GM23338 (cell line): ENCODE results near the gene CNTNAP5. TPM values are rescaled to one million over a fixed set of nuclear protein-coding genes. Genes with fewer than 3 reads are reported as not detected.

Source experiments
- ATAC-seq: fragments of 200-7000 bp; cut with Tn5 transposase; 3 replicates; pipeline ENCODE4 v1.9.1; 2020
- DNase-seq: peaks from one replicate; pipeline ENCODE4 v3.0.0-alpha.2; 2015; ENCODE audit warnings: low spot score
- H2AFZ ChIP-seq: fragments of 200-600 bp; sonication (generic); 2 replicates; pipeline ENCODE4 v1.8.0; 2016; ENCODE audit warnings: antibody characterized with exemption, mild to moderate bottlenecking, moderate library complexity
- H3F3A ChIP-seq: fragments of 200-600 bp; sonication (generic); replicated peaks from 2 replicates; pipeline ENCODE4 v1.8.0; 2017; ENCODE audit warnings: antibody characterized with exemption, mixed run types, low read depth
- H3K27ac ChIP-seq: fragments of 200-600 bp; sonication (generic); 2 replicates; pipeline ENCODE4 v1.6.1; 2016; ENCODE audit warnings: low read depth
- H3K27me3 ChIP-seq: fragments of 200-600 bp; sonication (generic); 2 replicates; pipeline ENCODE4 v1.8.0; 2016; ENCODE audit warnings: mild to moderate bottlenecking, mixed run types, moderate library complexity; ENCODE audit not compliant: insufficient read depth
- H3K36me3 ChIP-seq: fragments of 200-600 bp; sonication (generic); 2 replicates; pipeline ENCODE4 v1.8.0; 2016; ENCODE audit warnings: mild to moderate bottlenecking; ENCODE audit not compliant: insufficient read depth
- H3K4me1 ChIP-seq: fragments of 200-600 bp; sonication (generic); 2 replicates; pipeline ENCODE4 v1.8.0; 2016; ENCODE audit warnings: mild to moderate bottlenecking, moderate library complexity; ENCODE audit not compliant: insufficient read depth
- H3K4me2 ChIP-seq: fragments of 200-600 bp; sonication (generic); 2 replicates; pipeline ENCODE4 v1.7.1; 2017; ENCODE audit warnings: mixed run types
- H3K4me3 ChIP-seq: fragments of 200-600 bp; sonication (generic); 2 replicates; pipeline ENCODE4 v1.6.1; 2016; ENCODE audit warnings: mixed run types
- H3K79me2 ChIP-seq: fragments of 200-600 bp; sonication (generic); replicated peaks from 2 replicates; pipeline ENCODE4 v1.8.0; 2017; ENCODE audit warnings: mild to moderate bottlenecking; ENCODE audit not compliant: insufficient read depth
- H3K9me2 ChIP-seq: fragments of 200-600 bp; sonication (generic); 2 replicates; pipeline ENCODE4 v1.8.0; 2017; ENCODE audit not compliant: insufficient read depth
- H4K20me1 ChIP-seq: fragments of 200-600 bp; sonication (generic); replicated peaks from 2 replicates; pipeline ENCODE4 v1.8.0; 2017; ENCODE audit warnings: mild to moderate bottlenecking; ENCODE audit not compliant: insufficient read depth
- H3K27ac Mint-ChIP-seq: 2 replicates; pipeline ENCODE4 v1.8.0; 2020; ENCODE audit warnings: inconsistent platforms, mild to moderate bottlenecking, moderate library complexity, mixed read lengths
- H3K27me3 Mint-ChIP-seq: 3 replicates; pipeline ENCODE4 v1.8.0; 2022; ENCODE audit warnings: low read depth, mild to moderate bottlenecking, moderate library complexity, mixed read lengths, inconsistent platforms; ENCODE audit not compliant: insufficient read depth, poor library complexity
- H3K36me3 Mint-ChIP-seq: 3 replicates; pipeline ENCODE4 v1.8.0; 2021; ENCODE audit warnings: low read depth, mild to moderate bottlenecking, inconsistent platforms, moderate library complexity, mixed read lengths
- H3K4me1 Mint-ChIP-seq: 3 replicates; pipeline ENCODE4 v1.8.0; 2020; ENCODE audit warnings: mild to moderate bottlenecking, inconsistent platforms, mixed read lengths
- H3K4me3 Mint-ChIP-seq: 3 replicates; pipeline ENCODE4 v1.8.0; 2021; ENCODE audit warnings: moderate library complexity, mild to moderate bottlenecking, inconsistent platforms, mixed read lengths
- H3K9me3 Mint-ChIP-seq: 3 replicates; pipeline ENCODE4 v1.8.0; 2020; ENCODE audit warnings: moderate library complexity, mild to moderate bottlenecking, inconsistent platforms, mixed read lengths
- CREB1 ChIP-seq: fragments of 250-450 bp; sonication (Bioruptor Pico); IDR thresholded peaks from 2 replicates; pipeline ENCODE4 v1.5.0; 2020; ENCODE audit warnings: low read depth, mild to moderate bottlenecking, moderate library complexity
- CTCF ChIP-seq, 2 experiments: fragments of 200-600 bp in 1 of 2; sonication (generic) in 1 of 2; conservative IDR thresholded peaks; 2 replicates each; pipeline versions ENCODE4 v1.5.1 to v1.6.1; 2016 to 2017; ENCODE audit warnings: antibody characterized with exemption in 2 of 2, low read depth in 2 of 2, mild to moderate bottlenecking in 2 of 2, moderate library complexity in 1 of 2
- ETS1 ChIP-seq: IDR thresholded peaks from 2 replicates; pipeline ENCODE4 v1.6.1; 2016; ENCODE audit warnings: antibody characterized with exemption
- EZH2 ChIP-seq: fragments of 200-600 bp; sonication (generic); IDR thresholded peaks from one replicate; pipeline ENCODE4 v1.8.0; 2017; ENCODE audit warnings: antibody characterized with exemption, mild to moderate bottlenecking, low read depth; ENCODE audit not compliant: unreplicated experiment
- EZH2phosphoT487 ChIP-seq: fragments of 200-600 bp; sonication (generic); IDR thresholded peaks from one replicate; pipeline ENCODE4 v1.8.1; 2018; ENCODE audit warnings: antibody characterized with exemption; ENCODE audit not compliant: unreplicated experiment
- NANOG ChIP-seq: IDR thresholded peaks from 2 replicates; pipeline ENCODE4 v1.6.1; 2016; ENCODE audit warnings: antibody characterized with exemption, borderline replicate concordance
- POLR2AphosphoS5 ChIP-seq: IDR thresholded peaks from 2 replicates; pipeline ENCODE4 v1.6.1; 2016; ENCODE audit warnings: antibody characterized with exemption, low read depth
- REST ChIP-seq: IDR thresholded peaks from one replicate; pipeline ENCODE4 v1.6.1; 2018; ENCODE audit warnings: antibody characterized with exemption; ENCODE audit not compliant: unreplicated experiment
- STAT1 ChIP-seq: IDR thresholded peaks from one replicate; pipeline ENCODE4 v1.6.1; 2016; ENCODE audit warnings: antibody characterized with exemption; ENCODE audit not compliant: unreplicated experiment
- ZNF331 ChIP-seq: fragments of 250-450 bp; sonication (Bioruptor Pico); IDR thresholded peaks from 2 replicates; pipeline ENCODE4 v1.5.0; 2020; ENCODE audit warnings: low read depth, mild to moderate bottlenecking, moderate library complexity
- ZNF462 ChIP-seq: fragments of 250-450 bp; sonication (Bioruptor Pico); IDR thresholded peaks from 2 replicates; pipeline ENCODE4 v1.5.0; 2020; ENCODE audit warnings: mild to moderate bottlenecking, moderate library complexity
- polyA plus RNA-seq: library from polyadenylated mRNA; unstranded; fragments of >200 nt; fragmentation: Nextera tagmentation; extraction: Ambion mirVana; gene quantifications from 2 replicates; pipeline ENCODE4 v1.2.1, GENCODE V29; 2016
- total RNA-seq: library from RNA; depleted of rRNA; stranded (reverse); fragments of >200 nt; shearing (Covaris generic); gene quantifications from 2 replicates; pipeline ENCODE4 v1.2.3, GENCODE V29; 2014

The CNTNAP5 gene
- total and polyA plus RNA-seq, 2 experiments from 2014 or later, result 0.49 to 0.50 TPM

- Histone ChIP-seq H3K9me2 (peaks cover 3% of the 10 kb centered on the region; the same call in 1 of the 2 replicates), H2AFZ (no peak overlapping the region), H3K27me3 (no peaks in the 10 kb centered on the region), H3K79me2 (no peaks in the 10 kb centered on the region), H3K4me2 (no peak overlapping the region), H3F3A (no peaks in the 10 kb centered on the region), H4K20me1 (no peaks in the 10 kb centered on the region), H3K36me3 (no peaks in the 10 kb centered on the region), H3K27ac (no peak overlapping the region), H3K4me1 (no peaks in the 10 kb centered on the region), H3K4me3 (no peak overlapping the region)
- Mint-ChIP-seq H3K36me3 (no peaks in the 10 kb centered on the region), H3K27me3 (peaks cover 2% of the 10 kb centered on the region), H3K9me3 (peaks cover 3% of the 10 kb centered on the region; the same call in 1 of the 3 replicates), H3K4me1 (no peaks in the 10 kb centered on the region), H3K4me3 (no peak overlapping the region), H3K27ac (no peak overlapping the region)
- DNase-seq, result no peak
- no peak for ATAC-seq
- TF ChIP-seq NANOG (no peak), EZH2 (no peak), CTCF (conservative IDR thresholded peaks at IDR 0.05; ENCODE audit: low read depth in 2 of 2) (no peak), ZNF462 (no peak), ETS1 (no peak), CREB1 (CRISPR knock-in tag) (no peak), REST (no peak), STAT1 (no peak), POLR2AphosphoS5 (no peak), ZNF331 (CRISPR knock-in tag) (no peak), EZH2phosphoT487 (no peak)
Observed at GRCh38 chr2:124153713-124154112, 128.6 kb downstream of the CNTNAP5 start.
